Neural progenitor cell (in vitro differentiated cells): ENCODE data around the gene CAGE1.

Source experiments
- EZH2 ChIP-seq: fragments of 200-600 bp; sonication (generic); IDR thresholded peaks from 2 replicates; pipeline ENCODE4 v1.6.1; 2017; ENCODE audit warnings: antibody characterized with exemption, mild to moderate bottlenecking, moderate library complexity
- TF ChIP-seq, protein P1 (sequence below): fragments of 200-600 bp; sonication (generic); IDR thresholded peaks from 2 replicates; pipeline ENCODE4 v1.5.1; 2017; ENCODE audit warnings: antibody characterized with exemption, mild to moderate bottlenecking

DNA sequence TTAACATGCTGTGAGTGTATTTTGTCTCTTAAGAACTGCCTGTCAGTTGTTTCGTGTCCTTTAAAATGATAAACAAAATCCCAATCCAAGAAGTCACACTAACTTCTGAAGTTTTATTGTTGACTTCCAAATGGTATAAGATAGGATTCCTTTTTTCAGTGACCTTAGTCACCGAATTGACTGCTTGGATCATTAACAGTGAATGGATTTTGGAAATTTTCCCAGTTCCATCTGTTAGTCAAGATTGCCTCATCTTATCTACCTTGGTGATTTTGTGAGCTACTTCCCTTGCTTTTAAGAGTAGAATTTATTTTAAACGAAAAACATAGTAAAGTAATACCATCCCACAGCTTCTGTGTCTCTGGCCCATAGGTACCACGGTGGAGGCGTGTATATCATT lies 15.0 kb upstream of the CAGE1 start:
- TF ChIP-seq, protein P1, sequence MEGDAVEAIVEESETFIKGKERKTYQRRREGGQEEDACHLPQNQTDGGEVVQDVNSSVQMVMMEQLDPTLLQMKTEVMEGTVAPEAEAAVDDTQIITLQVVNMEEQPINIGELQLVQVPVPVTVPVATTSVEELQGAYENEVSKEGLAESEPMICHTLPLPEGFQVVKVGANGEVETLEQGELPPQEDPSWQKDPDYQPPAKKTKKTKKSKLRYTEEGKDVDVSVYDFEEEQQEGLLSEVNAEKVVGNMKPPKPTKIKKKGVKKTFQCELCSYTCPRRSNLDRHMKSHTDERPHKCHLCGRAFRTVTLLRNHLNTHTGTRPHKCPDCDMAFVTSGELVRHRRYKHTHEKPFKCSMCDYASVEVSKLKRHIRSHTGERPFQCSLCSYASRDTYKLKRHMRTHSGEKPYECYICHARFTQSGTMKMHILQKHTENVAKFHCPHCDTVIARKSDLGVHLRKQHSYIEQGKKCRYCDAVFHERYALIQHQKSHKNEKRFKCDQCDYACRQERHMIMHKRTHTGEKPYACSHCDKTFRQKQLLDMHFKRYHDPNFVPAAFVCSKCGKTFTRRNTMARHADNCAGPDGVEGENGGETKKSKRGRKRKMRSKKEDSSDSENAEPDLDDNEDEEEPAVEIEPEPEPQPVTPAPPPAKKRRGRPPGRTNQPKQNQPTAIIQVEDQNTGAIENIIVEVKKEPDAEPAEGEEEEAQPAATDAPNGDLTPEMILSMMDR: no peak
- TF ChIP-seq EZH2: no peak
